ENCODE results near the gene DPH1. TPM values are rescaled to one million over a fixed set of nuclear protein-coding genes. Genes with fewer than 3 reads are reported as not detected.

DPH1 gene
- polyA plus RNA-seq, 1 of the 3 experiments (the other 2 are of a cell fraction) = 36.2 TPM

GRCh38 chr17:2054512-2055291 is 24.7 kb downstream of the DPH1 start, which contains the start of gene HIC1 (continued):
- TF ChIP-seq EZH2phosphoT487 (IDR thresholded peaks at IDR 0.05; ENCODE audit: borderline replicate concordance, low read depth) = no peak
- TF ChIP-seq IRF3 (IDR thresholded peaks at IDR 0.05; ENCODE audit: low read depth, low read length) = no peak
- no peak for TF ChIP-seq MXI1 (IDR thresholded peaks at IDR 0.05; ENCODE audit: low read depth, low read length)
- no peak for TF ChIP-seq MEF2A (IDR thresholded peaks at IDR 0.05; ENCODE audit: borderline replicate concordance, low read depth)
- TF ChIP-seq, protein P1, sequence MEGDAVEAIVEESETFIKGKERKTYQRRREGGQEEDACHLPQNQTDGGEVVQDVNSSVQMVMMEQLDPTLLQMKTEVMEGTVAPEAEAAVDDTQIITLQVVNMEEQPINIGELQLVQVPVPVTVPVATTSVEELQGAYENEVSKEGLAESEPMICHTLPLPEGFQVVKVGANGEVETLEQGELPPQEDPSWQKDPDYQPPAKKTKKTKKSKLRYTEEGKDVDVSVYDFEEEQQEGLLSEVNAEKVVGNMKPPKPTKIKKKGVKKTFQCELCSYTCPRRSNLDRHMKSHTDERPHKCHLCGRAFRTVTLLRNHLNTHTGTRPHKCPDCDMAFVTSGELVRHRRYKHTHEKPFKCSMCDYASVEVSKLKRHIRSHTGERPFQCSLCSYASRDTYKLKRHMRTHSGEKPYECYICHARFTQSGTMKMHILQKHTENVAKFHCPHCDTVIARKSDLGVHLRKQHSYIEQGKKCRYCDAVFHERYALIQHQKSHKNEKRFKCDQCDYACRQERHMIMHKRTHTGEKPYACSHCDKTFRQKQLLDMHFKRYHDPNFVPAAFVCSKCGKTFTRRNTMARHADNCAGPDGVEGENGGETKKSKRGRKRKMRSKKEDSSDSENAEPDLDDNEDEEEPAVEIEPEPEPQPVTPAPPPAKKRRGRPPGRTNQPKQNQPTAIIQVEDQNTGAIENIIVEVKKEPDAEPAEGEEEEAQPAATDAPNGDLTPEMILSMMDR (IDR thresholded peaks at IDR 0.05) = peak; percentile 72
- no peak for TF ChIP-seq RCOR1 (IDR thresholded peaks at IDR 0.05; ENCODE audit: low read length)
- no peak; the same call in 1 of the 2 replicates for TF ChIP-seq RXRA (IDR thresholded peaks at IDR 0.05; ENCODE audit: borderline replicate concordance, low read depth)
- no peak for TF ChIP-seq USF1 (IDR thresholded peaks at IDR 0.05; ENCODE audit: borderline replicate concordance, low read depth)
- no peak for TF ChIP-seq FOXM1 (IDR thresholded peaks at IDR 0.05; ENCODE audit: low read depth)
- TF ChIP-seq GATA2 (CRISPR knock-in tag; IDR thresholded peaks at IDR 0.05) = no peak
- TF ChIP-seq ZBTB33 (IDR thresholded peaks at IDR 0.05; ENCODE audit: borderline replicate concordance, low read depth) = no peak
- no peak for TF ChIP-seq PBX3 (IDR thresholded peaks at IDR 0.05)
- peak; percentile 92 for TF ChIP-seq SMC3 (IDR thresholded peaks at IDR 0.05; ENCODE audit: low read depth, low read length)
- TF ChIP-seq, protein P2, sequence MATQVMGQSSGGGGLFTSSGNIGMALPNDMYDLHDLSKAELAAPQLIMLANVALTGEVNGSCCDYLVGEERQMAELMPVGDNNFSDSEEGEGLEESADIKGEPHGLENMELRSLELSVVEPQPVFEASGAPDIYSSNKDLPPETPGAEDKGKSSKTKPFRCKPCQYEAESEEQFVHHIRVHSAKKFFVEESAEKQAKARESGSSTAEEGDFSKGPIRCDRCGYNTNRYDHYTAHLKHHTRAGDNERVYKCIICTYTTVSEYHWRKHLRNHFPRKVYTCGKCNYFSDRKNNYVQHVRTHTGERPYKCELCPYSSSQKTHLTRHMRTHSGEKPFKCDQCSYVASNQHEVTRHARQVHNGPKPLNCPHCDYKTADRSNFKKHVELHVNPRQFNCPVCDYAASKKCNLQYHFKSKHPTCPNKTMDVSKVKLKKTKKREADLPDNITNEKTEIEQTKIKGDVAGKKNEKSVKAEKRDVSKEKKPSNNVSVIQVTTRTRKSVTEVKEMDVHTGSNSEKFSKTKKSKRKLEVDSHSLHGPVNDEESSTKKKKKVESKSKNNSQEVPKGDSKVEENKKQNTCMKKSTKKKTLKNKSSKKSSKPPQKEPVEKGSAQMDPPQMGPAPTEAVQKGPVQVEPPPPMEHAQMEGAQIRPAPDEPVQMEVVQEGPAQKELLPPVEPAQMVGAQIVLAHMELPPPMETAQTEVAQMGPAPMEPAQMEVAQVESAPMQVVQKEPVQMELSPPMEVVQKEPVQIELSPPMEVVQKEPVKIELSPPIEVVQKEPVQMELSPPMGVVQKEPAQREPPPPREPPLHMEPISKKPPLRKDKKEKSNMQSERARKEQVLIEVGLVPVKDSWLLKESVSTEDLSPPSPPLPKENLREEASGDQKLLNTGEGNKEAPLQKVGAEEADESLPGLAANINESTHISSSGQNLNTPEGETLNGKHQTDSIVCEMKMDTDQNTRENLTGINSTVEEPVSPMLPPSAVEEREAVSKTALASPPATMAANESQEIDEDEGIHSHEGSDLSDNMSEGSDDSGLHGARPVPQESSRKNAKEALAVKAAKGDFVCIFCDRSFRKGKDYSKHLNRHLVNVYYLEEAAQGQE (IDR thresholded peaks at IDR 0.05; ENCODE audit: low read depth, low read length) = peak; percentile 39; the same call in 1 of the 2 replicates

Measured in SK-N-SH (cell line).